Cardiac muscle cell (in vitro differentiated cells and primary cell): ENCODE measurements around the gene EPHX1. TPM values are rescaled to one million over a fixed set of nuclear protein-coding genes. Genes with fewer than 3 reads are reported as not detected.

Source experiments
- DNase-seq, 2 donors: peaks; one replicate each; pipeline versions ENCODE4 v3.0.0 to v3.0.0-alpha.2; 2010 to 2017; ENCODE audit warnings: low read depth in 1 of 2, low spot score in 1 of 2
- H3K27ac ChIP-seq: fragments of 200-600 bp; sonication (generic); 2 replicates; pipeline ENCODE4 v1.5.1; 2016
- H3K27me3 ChIP-seq: fragments of 200-600 bp; sonication (generic); 2 replicates; pipeline ENCODE4 v1.6.0; 2016; ENCODE audit warnings: control low read depth
- H3K36me3 ChIP-seq: fragments of 200-600 bp; sonication (generic); 2 replicates; pipeline ENCODE4 v1.5.1; 2016; ENCODE audit warnings: control low read depth
- H3K4me1 ChIP-seq: fragments of 200-600 bp; sonication (generic); 2 replicates; pipeline ENCODE4 v1.8.1; 2017; ENCODE audit warnings: low read depth, mild to moderate bottlenecking, mixed run types
- H3K4me3 ChIP-seq: fragments of 200-600 bp; sonication (generic); 2 replicates; pipeline ENCODE4 v1.5.1; 2016; ENCODE audit warnings: mild to moderate bottlenecking
- H3K9me3 ChIP-seq: fragments of 200-600 bp; sonication (generic); 2 replicates; pipeline ENCODE4 v1.5.1; 2017; ENCODE audit warnings: low read depth, mild to moderate bottlenecking, control low read depth
- CTCF ChIP-seq: IDR thresholded peaks from 2 replicates; pipeline ENCODE4 v1.5.1; 2012; ENCODE audit warnings: low read depth, mild to moderate bottlenecking, low read length
- polyA plus RNA-seq: library from polyadenylated mRNA; unstranded; fragments of >200 nt; fragmentation: Nextera tagmentation; extraction: Ambion mirVana; gene quantifications from 2 replicates; pipeline ENCODE4 v1.2.1, GENCODE V29; 2016
- total RNA-seq: library from RNA; depleted of rRNA; stranded (reverse); fragments of >200 nt; gene quantifications from 2 replicates; pipeline ENCODE4 v1.2.3, GENCODE V29; 2016

EPHX1 gene
- total and polyA plus RNA-seq, 2 experiments from 2014 or later: 15.8 to 33.8 TPM

GRCh38 chr1:225817611-225818061 is 7.7 kb downstream of the EPHX1 start:
- TF ChIP-seq CTCF: no peak
- no peak overlapping the region for H3K27ac ChIP-seq
- H3K9me3 ChIP-seq: no peaks in the 10 kb centered on the region
- H3K36me3 ChIP-seq: no peaks in the 10 kb centered on the region
- DNase-seq: peak in 1 of 2 donors; percentile 92
- no peaks in the 10 kb centered on the region for H3K27me3 ChIP-seq
- no peak overlapping the region for H3K4me3 ChIP-seq
- H3K4me1 ChIP-seq: peaks cover 4% of the 10 kb centered on the region

- DNase-seq: no peak
- no peak for TF ChIP-seq CTCF
- H3K9me3 ChIP-seq: no peaks in the 10 kb centered on the region
- H3K27ac ChIP-seq: no peak overlapping the region
- H3K4me3 ChIP-seq: no peak overlapping the region
- peaks cover 4% of the 10 kb centered on the region for H3K4me1 ChIP-seq
- H3K36me3 ChIP-seq: no peaks in the 10 kb centered on the region
- no peaks in the 10 kb centered on the region for H3K27me3 ChIP-seq
These were observed 8.3 kb downstream of the EPHX1 start for GRCh38 chr1:225818229-225818628.

- Histone ChIP-seq H3K4me1 (peaks cover 10% of the 10 kb centered on the region), H3K9me3 (no peaks in the 10 kb centered on the region), H3K27ac (no peak overlapping the region), H3K36me3 (no peaks in the 10 kb centered on the region), H3K27me3 (no peaks in the 10 kb centered on the region), H3K4me3 (no peak overlapping the region)
- no peak for DNase-seq
- TF ChIP-seq CTCF: no peak
These were observed 9.6 kb downstream of the EPHX1 start for GRCh38 chr1:225819346-225820192.

- Histone ChIP-seq H3K9me3 (no peaks in the 10 kb centered on the region), H3K27ac (no peak overlapping the region), H3K27me3 (no peaks in the 10 kb centered on the region), H3K36me3 (no peaks in the 10 kb centered on the region), H3K4me3 (no peak overlapping the region), H3K4me1 (peaks cover 12% of the 10 kb centered on the region)
- no peak for TF ChIP-seq CTCF
- no peak for DNase-seq
These were observed 10.7 kb downstream of the EPHX1 start for GRCh38 chr1:225820522-225821120.

GRCh38 chr1:225822655-225823403 is 12.9 kb downstream of the EPHX1 start:
- Histone ChIP-seq H3K4me3 (no peak overlapping the region), H3K9me3 (no peaks in the 10 kb centered on the region), H3K4me1 (peaks cover 17% of the 10 kb centered on the region), H3K27me3 (no peaks in the 10 kb centered on the region), H3K27ac (no peak overlapping the region), H3K36me3 (no peaks in the 10 kb centered on the region)
- TF ChIP-seq CTCF: no peak
- no peak for DNase-seq
